WERI-Rb-1 (cell line): ENCODE results near the gene RAD52.

ENCODE experiments used
- DNase-seq: peaks from one replicate; pipeline ENCODE4 v3.0.0-alpha.2; 2020
- H3K27ac ChIP-seq: fragments of 250-450 bp; sonication (Bioruptor Pico); 2 replicates; pipeline ENCODE4 v1.5.1; 2020; ENCODE audit warnings: mild to moderate bottlenecking, moderate library complexity
- H3K27me3 ChIP-seq: fragments of 250-450 bp; sonication (Bioruptor Pico); 2 replicates; pipeline ENCODE4 v1.5.1; 2021; ENCODE audit warnings: mild to moderate bottlenecking, low read depth, moderate library complexity; ENCODE audit not compliant: insufficient read depth, severe bottlenecking
- H3K36me3 ChIP-seq: fragments of 250-450 bp; sonication (Bioruptor Pico); 2 replicates; pipeline ENCODE4 v1.5.1; 2020; ENCODE audit warnings: mild to moderate bottlenecking, moderate library complexity
- H3K4me3 ChIP-seq: 2 replicates; pipeline ENCODE4 v1.5.1; 2011; ENCODE audit warnings: low read depth, mild to moderate bottlenecking, control low read depth, low read length
- H3K9me3 ChIP-seq: fragments of 250-450 bp; sonication (Bioruptor Pico); 2 replicates; pipeline ENCODE4 v1.5.1; 2021; ENCODE audit warnings: mild to moderate bottlenecking, moderate library complexity; ENCODE audit not compliant: severe bottlenecking
- TF ChIP-seq, protein P1 (sequence below): IDR thresholded peaks from 2 replicates; pipeline ENCODE4 v1.5.1; 2011; ENCODE audit warnings: low read depth, mild to moderate bottlenecking, control low read depth, inconsistent platforms, low read length

Gene RAD52

DNA sequence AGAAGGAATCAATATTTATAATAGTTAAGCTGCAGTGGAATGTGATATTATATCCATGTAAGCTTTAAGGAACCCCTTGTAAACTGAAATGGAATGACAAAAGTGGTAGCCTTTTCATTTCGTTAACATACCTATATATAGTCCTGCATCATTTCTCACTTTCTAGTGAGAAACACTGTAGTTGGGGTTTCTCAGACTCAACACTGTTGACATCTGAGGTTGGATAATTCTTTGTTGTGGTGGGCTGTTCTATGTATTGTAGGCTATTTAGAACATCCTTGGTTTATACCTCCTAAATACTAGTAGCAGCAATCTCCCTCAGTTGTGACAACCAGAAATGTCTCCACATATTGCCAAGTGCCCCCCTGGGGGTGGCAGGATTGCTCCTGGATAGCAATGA is 79.1 kb downstream of the RAD52 start:
- no peak overlapping the region for H3K27ac ChIP-seq
- no peak for DNase-seq
- no peaks in the 10 kb centered on the region for H3K27me3 ChIP-seq
- H3K9me3 ChIP-seq, result no peaks in the 10 kb centered on the region
- no peak overlapping the region for H3K4me3 ChIP-seq
- H3K36me3 ChIP-seq, result peaks cover 64% of the 10 kb centered on the region
- TF ChIP-seq, protein P1, sequence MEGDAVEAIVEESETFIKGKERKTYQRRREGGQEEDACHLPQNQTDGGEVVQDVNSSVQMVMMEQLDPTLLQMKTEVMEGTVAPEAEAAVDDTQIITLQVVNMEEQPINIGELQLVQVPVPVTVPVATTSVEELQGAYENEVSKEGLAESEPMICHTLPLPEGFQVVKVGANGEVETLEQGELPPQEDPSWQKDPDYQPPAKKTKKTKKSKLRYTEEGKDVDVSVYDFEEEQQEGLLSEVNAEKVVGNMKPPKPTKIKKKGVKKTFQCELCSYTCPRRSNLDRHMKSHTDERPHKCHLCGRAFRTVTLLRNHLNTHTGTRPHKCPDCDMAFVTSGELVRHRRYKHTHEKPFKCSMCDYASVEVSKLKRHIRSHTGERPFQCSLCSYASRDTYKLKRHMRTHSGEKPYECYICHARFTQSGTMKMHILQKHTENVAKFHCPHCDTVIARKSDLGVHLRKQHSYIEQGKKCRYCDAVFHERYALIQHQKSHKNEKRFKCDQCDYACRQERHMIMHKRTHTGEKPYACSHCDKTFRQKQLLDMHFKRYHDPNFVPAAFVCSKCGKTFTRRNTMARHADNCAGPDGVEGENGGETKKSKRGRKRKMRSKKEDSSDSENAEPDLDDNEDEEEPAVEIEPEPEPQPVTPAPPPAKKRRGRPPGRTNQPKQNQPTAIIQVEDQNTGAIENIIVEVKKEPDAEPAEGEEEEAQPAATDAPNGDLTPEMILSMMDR, result no peak

DNA sequence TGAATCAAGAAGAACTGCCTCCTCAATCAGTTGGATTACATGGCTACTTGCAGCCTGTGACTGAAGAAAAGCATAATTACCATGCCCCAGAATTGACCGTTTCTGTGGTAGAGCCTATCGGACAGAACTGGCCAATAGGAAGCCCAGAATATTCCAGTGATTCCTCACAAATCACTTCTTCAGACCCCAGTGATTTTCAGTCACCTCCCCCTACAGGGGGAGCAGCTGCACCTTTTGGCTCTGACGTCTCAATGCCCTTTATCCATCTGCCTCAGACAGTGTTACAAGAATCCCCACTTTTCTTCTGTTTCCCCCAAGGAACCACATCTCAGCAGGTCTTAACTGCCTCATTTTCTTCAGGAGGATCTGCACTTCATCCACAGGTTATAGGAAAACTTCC is 80.8 kb downstream of the RAD52 start:
- no peak for DNase-seq
- TF ChIP-seq, protein P1, result peak; percentile 24; the same call in 1 of the 2 replicates
- Histone ChIP-seq H3K9me3 (no peaks in the 10 kb centered on the region), H3K36me3 (peaks cover 73% of the 10 kb centered on the region), H3K4me3 (no peak overlapping the region), H3K27ac (no peak overlapping the region), H3K27me3 (no peaks in the 10 kb centered on the region)

DNA sequence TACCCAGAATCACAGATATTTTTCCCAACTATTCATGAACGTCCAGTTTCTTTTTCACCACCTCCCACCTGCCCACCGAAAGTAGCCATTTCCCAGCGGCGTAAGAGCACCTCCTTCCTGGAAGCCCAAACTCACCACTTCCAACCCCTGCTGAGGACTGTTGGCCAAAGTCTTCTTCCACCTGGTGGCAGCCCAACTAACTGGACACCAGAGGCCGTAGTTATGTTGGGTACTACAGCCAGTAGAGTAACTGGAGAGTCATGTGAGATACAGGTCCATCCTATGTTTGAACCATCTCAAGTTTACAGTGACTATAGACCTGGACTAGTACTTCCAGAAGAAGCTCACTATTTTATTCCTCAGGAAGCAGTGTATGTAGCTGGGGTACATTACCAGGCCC is 81.6 kb downstream of the RAD52 start:
- H3K27ac ChIP-seq, result no peak overlapping the region
- TF ChIP-seq, protein P1, result no peak
- no peak overlapping the region for H3K4me3 ChIP-seq
- no peaks in the 10 kb centered on the region for H3K9me3 ChIP-seq
- no peak for DNase-seq
- no peaks in the 10 kb centered on the region for H3K27me3 ChIP-seq
- H3K36me3 ChIP-seq, result peaks cover 75% of the 10 kb centered on the region

DNA sequence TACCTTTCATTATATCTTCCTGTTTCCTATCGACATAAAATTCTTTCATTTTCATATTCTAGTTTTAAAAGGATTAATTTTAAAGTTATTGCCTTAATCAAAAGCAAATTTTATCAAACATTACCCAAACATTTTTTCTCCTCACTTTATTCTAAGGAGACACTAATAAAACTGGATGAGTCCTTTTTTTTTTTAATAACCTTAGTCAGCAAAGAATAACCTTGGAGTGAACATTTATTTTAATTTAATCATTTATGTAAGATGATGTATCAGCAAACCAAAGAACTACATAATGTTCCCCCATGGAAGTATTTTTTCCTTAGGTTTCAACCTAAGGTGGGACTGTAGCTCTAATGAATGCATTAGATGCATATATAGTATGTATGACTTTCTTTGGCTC is 83.9 kb downstream of the RAD52 start:
- no peak for DNase-seq
- TF ChIP-seq, protein P1, result no peak
- Histone ChIP-seq H3K27me3 (no peaks in the 10 kb centered on the region), H3K36me3 (peaks cover 70% of the 10 kb centered on the region), H3K4me3 (no peak overlapping the region), H3K9me3 (no peaks in the 10 kb centered on the region), H3K27ac (no peak overlapping the region)

DNA sequence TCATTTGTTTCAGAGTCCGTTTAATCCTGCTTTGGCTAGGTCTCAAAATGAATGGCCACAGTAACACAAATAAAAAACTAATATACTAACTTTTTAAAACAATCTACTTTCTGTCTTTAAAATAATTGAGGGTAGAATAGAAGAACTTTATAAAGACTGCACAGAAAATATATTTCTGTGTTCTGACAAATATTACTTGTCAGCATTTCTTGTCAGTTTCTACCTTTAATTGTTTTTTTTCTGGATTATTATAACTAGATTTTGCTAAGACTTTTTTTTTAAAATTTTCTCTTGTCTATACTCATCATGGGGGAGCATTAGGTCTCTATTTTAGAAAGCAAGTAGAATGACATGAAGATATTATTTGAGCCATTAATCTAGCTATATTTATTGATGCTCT is 86.2 kb downstream of the RAD52 start:
- Histone ChIP-seq H3K36me3 (peaks cover 77% of the 10 kb centered on the region), H3K4me3 (no peak overlapping the region), H3K9me3 (no peaks in the 10 kb centered on the region), H3K27me3 (no peaks in the 10 kb centered on the region), H3K27ac (no peak overlapping the region)
- no peak for DNase-seq
- TF ChIP-seq, protein P1, result no peak

DNA sequence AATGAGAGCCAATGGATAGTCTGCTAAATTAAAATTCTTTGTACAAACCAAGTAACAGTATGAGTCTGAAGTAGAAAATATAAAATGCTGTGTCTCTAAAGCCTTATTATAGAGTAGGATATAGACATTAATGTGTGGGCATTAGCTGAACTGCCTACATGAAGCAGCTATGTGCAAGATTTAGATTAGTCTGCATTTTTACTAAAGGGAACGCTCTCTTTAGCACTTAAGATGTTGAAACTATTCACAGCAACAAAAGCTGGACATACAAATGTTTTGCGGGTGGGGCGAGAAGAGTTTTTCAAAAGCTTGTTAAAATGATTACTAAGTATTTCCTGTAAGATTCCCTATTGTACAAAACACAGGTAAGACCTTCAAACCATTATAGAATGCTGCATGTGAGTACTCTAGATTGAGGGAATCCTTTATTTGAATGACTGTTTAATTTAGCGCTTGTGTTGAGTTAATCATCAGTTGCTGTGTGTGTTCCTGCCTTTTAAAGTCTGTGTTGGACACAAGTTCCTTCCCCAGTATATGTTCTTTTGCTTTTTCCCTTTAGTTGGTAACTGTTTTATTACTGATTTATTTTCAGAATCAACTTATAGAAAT is 87.1 kb downstream of the RAD52 start:
- Histone ChIP-seq H3K27me3 (no peaks in the 10 kb centered on the region), H3K9me3 (no peaks in the 10 kb centered on the region), H3K27ac (no peak overlapping the region), H3K4me3 (no peak overlapping the region), H3K36me3 (peaks cover 77% of the 10 kb centered on the region)
- TF ChIP-seq, protein P1, result no peak
- no peak for DNase-seq
